GM12878 (cell line): ENCODE data around the gene ARMC9.

Experiments
- ZNF274 ChIP-seq: IDR thresholded peaks from one replicate; pipeline ENCODE4 v1.8.0; 2011; ENCODE audit not compliant: insufficient read length, insufficient read depth
- TF ChIP-seq, protein P1 (sequence below), 3 experiments: IDR thresholded peaks in 2 of 3; conservative IDR thresholded peaks in 1 of 3; 2 replicates each; pipeline ENCODE4 v1.5.1; 2011; ENCODE audit warnings: low read depth in 3 of 3, low read length in 3 of 3, mild to moderate bottlenecking in 3 of 3, control low read depth in 2 of 3, moderate library complexity in 2 of 3, inconsistent platforms in 1 of 3, mixed read lengths in 1 of 3; ENCODE audit not compliant: control insufficient read depth in 2 of 3, insufficient read depth in 1 of 3; ENCODE audit errors: extremely low read depth in 1 of 3

GRCh38 chr2:231343006-231343710 is 144.7 kb downstream of the ARMC9 start:
- no peak for TF ChIP-seq ZNF274
- TF ChIP-seq, protein P1, sequence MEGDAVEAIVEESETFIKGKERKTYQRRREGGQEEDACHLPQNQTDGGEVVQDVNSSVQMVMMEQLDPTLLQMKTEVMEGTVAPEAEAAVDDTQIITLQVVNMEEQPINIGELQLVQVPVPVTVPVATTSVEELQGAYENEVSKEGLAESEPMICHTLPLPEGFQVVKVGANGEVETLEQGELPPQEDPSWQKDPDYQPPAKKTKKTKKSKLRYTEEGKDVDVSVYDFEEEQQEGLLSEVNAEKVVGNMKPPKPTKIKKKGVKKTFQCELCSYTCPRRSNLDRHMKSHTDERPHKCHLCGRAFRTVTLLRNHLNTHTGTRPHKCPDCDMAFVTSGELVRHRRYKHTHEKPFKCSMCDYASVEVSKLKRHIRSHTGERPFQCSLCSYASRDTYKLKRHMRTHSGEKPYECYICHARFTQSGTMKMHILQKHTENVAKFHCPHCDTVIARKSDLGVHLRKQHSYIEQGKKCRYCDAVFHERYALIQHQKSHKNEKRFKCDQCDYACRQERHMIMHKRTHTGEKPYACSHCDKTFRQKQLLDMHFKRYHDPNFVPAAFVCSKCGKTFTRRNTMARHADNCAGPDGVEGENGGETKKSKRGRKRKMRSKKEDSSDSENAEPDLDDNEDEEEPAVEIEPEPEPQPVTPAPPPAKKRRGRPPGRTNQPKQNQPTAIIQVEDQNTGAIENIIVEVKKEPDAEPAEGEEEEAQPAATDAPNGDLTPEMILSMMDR (IDR thresholded peaks at IDR 0.05 in 2 of 3, conservative IDR thresholded peaks at IDR 0.05 in 1 of 3; ENCODE audit: control insufficient read depth in 2 of 3, extremely low read depth in 1 of 3, insufficient read depth in 1 of 3, low read depth in 3 of 3, low read length in 3 of 3), result no peak
